ENCODE results near the gene KCNJ16. TPM values are rescaled to one million over a fixed set of nuclear protein-coding genes. Genes with fewer than 3 reads are reported as not detected.

The KCNJ16 gene
- total and polyA plus RNA-seq, 9 of the 15 experiments (the other 6 are each of a cell fraction or from before 2014, with no cell fraction given) = 0.01 to 0.75 (median 0.07) TPM; not detected in 4

- TF ChIP-seq CTCF (IDR thresholded peaks at IDR 0.05 in 2 of 3, conservative IDR thresholded peaks at IDR 0.05 in 1 of 3; ENCODE audit: insufficient read depth in 2 of 3, low read depth in 1 of 3, low read length in 3 of 3) = no peak
- no peak for TF ChIP-seq KAT8 (IDR thresholded peaks at IDR 0.05; ENCODE audit: low read depth)
These were observed 15.4 kb upstream of the KCNJ16 start (continued) for GRCh38 chr17:70059649-70060048.

- intact Hi-C loops (cut with micrococcal nuclease) (no loop called here), in situ Hi-C loops (cut with MboI) (no loop called here)
- no peak for TF ChIP-seq SOX6 (IDR thresholded peaks at IDR 0.05)
- no peak for TF ChIP-seq ID3 (CRISPR knock-in tag; IDR thresholded peaks at IDR 0.05)
- no peak for TF ChIP-seq ID3 (tag; IDR thresholded peaks at IDR 0.05)
- TF ChIP-seq KLF10 (CRISPR knock-in tag; IDR thresholded peaks at IDR 0.05) = no peak
- TF ChIP-seq HNRNPH1 (optimal IDR thresholded peaks at IDR 0.05; ENCODE audit: low read depth, low read length) = no peak
- no peak for TF ChIP-seq SIRT6 (IDR thresholded peaks at IDR 0.05; ENCODE audit: low read depth, low read length)
- TF ChIP-seq DDX20 (tag; IDR thresholded peaks at IDR 0.05; ENCODE audit: low read depth) = no peak
- TF ChIP-seq HMG20A (CRISPR knock-in tag; conservative IDR thresholded peaks at IDR 0.05) = no peak
- no peak for TF ChIP-seq ETV5 (CRISPR knock-in tag; IDR thresholded peaks at IDR 0.05; ENCODE audit: low read depth)
- no peak for TF ChIP-seq PRDM10 (IDR thresholded peaks at IDR 0.05; ENCODE audit: partially characterized antibody)
- TF ChIP-seq MCM7 (IDR thresholded peaks at IDR 0.05) = no peak
- no peak for TF ChIP-seq TEAD2 (tag; IDR thresholded peaks at IDR 0.05)
- Histone ChIP-seq H3K9ac (ENCODE audit: insufficient read depth in 1 of 2, low read depth in 2 of 2, low read length in 2 of 2) (no peak overlapping the region), H3K36me3 (ENCODE audit: control insufficient read depth, insufficient read depth, low read length) (peaks cover under 1% of the 10 kb centered on the region; the same call in 1 of the 3 replicates), H3K27me3 (ENCODE audit: control insufficient read depth in 2 of 2, insufficient read depth in 2 of 2, low read length in 2 of 2) (no peaks in the 10 kb centered on the region), H3K27ac (ENCODE audit: extremely low read depth, low read depth, low read length) (no peak overlapping the region), H3K9me1 (ENCODE audit: control insufficient read depth, insufficient read depth, low read length) (no peaks in the 10 kb centered on the region), H2AFZ (ENCODE audit: low read depth, low read length) (no peak overlapping the region), H3K4me2 (ENCODE audit: insufficient read depth, low read length) (no peak overlapping the region), H3K79me2 (ENCODE audit: control insufficient read depth, insufficient read depth, low read length) (0 out of 3 replicates have a peak, but pooled peaks cover 7% of the 10 kb centered on the region), H3K4me1 (replicated peaks in 1 of 2; ENCODE audit: control insufficient read depth in 2 of 2, insufficient read depth in 2 of 2, low read length in 2 of 2) (no peaks in the 10 kb centered on the region; a peak in 2 of 5 replicates), H3K9me3 (replicated peaks; ENCODE audit: control insufficient read depth, insufficient read depth, low read depth, low read length) (no peaks in the 10 kb centered on the region), H3K4me3 (no peak overlapping the region), H4K20me1 (replicated peaks; ENCODE audit: control insufficient read depth, insufficient read depth, low read length) (no peaks in the 10 kb centered on the region)
- FAIRE-seq (no peak), DNase-seq (ENCODE audit: extremely low read depth in 1 of 4, low spot score in 3 of 4) (no peak), ATAC-seq (no peak)
- no TSS peak for BruUV-seq (replicated peaks)
- POLR2A ChIA-PET = no interaction called here
- WGBS (ENCODE audit: insufficient coverage, low coverage, missing lambda C conversion rate) = 27% methylated on average over 2 of the region's 2 CpGs
- CTCF ChIA-PET (ENCODE audit: low intra/inter-chr PET ratio) = no interaction called here
These were observed 14.6 kb upstream of the KCNJ16 start for GRCh38 chr17:70060415-70060814.
